Measurements from ENCODE around the gene ATP5PO.
"Not testable (repeated sequence)": the region's sequence is repeated elsewhere in the genome, so short reads cannot be mapped to it uniquely, and the experiment has no call there.

The ATP5PO gene

DNA sequence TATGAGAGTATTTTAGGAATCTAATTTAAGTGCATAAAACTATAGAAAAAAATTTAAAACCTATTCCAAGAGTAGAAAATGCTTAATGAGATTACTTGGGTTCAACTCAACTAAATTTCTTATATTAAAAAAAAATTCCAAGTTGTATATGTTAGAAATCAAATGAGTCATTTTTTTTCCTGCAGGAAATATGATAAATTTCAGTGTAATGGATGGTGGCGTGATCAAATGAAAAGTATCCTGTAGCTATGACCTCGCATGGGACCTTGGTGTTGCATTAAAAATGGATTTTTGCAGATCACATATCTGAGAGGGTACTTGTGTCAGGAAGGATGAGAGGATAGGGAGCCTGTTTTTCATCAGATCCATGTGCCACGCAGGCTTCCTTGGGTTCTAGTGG is 17.9 kb downstream of the ATP5PO start:
- no peak for DNase-seq

GRCh38 chr21:33897098-33897497 is 18.5 kb downstream of the ATP5PO start:
- no peak for DNase-seq

- no peak for DNase-seq
Measured at GRCh38 chr21:33896691-33897090, 18.9 kb downstream of the ATP5PO start.

GRCh38 chr21:33895356-33895755 is 20.2 kb downstream of the ATP5PO start:
- no peak for DNase-seq

DNA sequence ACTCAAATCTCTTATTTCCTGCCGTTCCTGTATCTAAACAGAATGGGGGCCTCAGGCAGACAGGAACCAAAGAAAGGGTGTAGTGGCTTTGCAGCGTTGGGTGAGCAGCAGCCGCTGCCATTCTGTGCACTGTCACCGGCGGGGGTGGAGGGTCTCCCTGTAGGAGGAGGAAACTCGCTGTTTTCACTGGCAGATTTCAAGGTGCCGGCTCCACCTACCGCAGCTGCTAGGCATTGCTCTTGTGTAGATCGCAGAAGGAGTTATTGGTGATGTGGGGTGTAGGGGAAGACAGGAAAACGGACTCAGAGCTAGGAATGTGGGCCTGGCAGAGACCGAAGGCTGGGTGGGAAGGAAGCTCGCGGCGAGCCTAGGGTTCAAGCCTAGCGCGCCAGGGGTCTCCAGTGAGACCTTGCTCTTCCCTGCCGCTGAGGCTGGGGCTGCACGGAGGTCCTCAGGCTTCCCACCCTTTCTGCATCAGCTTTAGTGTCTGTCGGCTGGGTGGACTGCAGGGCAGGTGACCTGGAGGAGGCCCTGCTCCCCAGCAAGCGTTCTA is 20.8 kb downstream of the ATP5PO start:
- DNase-seq, result peak; percentile 81

DNA sequence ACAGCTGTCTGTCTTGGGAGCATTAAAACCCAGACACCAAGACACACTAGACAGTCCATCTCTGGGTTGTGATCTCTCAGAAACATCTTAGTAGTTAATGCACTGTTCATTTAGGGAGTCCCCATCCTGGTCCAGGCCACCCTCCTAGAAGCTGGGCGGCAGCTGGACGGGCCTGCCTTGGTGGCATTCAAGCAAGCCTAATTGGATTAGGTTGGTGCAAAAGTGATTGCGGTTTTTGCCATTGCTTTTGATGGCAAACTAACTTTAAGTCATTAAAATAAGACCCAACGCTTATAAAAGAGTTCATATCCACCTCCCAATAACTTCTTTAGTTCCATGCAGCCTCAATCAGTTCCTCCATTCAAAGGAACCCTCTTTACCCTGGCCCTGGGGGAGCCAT is 21.7 kb downstream of the ATP5PO start:
- no peak for DNase-seq

GRCh38 chr21:33892853-33893252 is 22.8 kb downstream of the ATP5PO start:
- no peak for DNase-seq

DNA sequence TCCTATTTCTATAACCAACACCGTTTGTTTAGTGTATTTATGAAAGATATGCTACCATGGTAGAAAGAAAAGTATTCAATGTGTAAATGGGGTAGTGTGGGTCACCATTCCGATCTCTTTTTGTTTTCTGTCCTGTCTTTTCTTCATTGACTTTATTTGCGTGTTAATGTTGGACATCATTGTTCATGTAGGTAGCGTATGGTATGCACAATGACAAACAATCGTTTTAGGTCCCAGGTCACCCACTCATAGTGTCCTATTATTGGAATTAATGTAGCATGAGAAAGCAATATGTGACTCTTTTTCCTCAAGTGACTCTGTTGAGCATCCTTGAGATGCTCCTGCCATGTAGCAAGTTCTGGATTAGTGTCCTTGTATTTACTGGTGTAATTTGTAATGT is 25.4 kb downstream of the ATP5PO start:
- DNase-seq, result no peak

DNA sequence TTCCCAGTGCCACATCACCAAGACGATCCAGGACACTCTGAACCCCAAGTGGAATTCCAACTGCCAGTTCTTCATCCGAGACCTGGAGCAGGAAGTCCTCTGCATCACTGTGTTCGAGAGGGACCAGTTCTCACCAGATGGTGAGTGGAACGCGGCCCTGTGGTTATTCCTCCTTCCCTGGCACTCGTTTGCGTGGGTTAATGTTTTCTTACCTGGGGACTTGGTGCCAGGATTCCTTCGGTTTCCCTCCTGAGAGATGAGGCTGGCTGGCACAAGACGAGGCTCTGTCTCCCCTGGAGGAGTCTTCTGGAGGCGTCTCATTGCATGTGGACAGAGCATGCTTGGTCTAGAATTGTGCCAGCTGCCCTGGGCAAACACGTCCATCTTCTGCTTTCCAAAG is 29.3 kb downstream of the ATP5PO start:
- DNase-seq, result no peak

GRCh38 chr21:33885172-33885514 is 30.5 kb downstream of the ATP5PO start:
- DNase-seq, result no peak

DNA sequence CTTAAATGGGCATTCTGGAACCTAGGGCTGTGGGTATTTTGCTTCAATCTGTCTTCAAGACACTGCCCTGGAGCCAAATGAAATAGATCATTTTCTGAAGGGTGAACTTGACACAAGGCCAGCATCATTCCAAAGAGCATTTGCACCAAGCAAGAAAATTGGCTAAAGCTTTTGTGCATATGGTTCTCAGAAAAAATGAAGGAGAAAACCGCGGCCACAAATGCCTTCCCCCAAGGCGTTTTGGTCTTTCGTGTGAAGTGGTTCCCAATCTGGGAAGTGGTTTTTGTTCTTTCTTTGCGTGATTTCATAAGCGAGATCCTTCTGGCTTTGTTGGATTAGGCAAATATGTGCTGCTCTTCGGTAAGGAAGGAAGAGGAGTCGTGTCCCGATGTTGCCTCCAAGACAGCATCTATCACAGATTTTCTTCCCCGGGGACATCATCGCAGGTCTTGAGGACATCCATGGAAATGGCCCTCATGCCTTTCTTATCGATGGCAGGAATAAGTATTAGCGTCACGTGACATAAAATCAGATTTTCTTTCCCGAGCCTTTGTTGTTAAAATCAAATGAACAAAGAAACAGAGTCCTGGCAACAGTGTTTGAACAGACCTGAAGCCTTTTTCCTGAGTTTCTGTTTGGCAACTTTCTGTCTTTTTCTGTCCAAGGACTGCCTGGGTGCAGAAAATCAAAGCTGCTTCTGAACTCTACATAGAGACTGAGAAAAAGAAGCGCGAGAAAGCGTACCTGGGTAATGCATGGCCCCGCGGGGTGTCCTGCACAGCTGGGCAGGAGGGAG is 31.0 kb downstream of the ATP5PO start:
- DNase-seq, result no peak

DNA sequence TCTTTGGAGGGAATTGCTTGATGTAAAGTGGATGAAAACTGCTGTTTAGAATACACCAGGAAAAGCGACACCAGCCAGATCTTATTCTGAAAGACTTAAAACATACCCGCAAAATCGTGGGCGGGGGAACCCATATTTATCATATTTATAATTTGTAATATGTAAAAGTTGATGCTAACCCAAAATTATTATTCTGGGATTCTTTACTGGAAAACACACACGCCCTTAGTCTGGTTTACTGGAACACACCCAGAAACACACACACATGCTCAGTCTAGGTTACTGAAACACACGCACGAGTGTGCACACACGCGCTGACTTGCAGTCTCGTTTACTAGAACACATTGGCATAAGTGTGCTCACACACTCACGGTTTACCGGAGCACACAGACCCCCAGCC is 32.5 kb downstream of the ATP5PO start:
- no peak for DNase-seq

DNA sequence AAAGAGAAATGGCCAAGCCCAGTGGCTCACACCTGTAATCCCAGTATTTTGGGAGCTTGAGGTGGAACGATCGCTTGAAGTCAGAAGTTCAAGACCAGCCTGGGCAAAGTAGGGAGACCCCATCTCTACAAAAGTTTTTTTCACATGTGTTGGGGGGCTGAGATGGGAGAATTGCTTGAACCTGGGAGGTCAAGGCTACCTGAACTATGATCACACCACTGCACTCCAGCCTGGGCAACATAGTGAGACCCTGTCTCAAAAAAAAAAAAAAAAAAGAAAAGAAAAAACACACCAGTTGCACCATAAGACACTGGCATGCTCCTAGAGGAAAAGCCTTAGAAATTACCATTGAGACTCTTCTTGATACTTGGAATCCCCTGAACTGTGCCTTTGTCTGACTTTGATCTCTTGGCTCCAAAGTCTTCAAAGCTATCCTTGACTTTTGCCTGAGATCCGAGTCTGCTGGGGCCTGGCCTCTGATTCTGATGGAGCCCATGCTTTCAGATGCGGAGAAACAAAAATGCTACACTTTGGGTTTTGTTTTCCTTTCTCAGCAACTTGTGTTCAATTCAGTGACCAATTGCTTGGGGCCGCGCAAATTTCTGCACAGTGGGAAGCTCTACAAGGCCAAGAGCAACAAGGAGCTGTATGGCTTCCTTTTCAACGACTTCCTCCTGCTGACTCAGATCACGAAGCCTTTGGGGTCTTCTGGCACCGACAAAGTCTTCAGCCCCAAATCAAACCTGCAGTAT is 33.7 kb downstream of the ATP5PO start:
- no peak for DNase-seq

DNA sequence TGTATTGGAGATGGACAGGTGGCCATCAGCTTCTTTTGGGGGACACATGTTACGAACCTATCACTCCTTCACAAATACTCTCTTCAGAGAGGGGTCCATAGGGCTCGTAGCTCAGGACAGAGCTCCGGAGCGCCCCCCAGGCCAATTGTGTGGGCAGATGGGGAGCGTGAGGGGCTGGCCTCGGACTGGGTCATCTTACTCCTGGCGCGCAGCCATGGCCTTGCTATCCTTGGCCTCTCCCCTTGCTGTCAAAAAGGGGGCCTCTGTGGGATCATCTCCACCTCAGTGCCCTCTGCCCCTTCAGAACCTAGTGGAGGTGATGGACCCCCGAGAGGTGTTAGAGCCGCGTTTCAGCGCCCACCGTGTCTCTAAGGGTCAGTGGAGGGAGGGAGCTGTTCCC is 35.0 kb downstream of the ATP5PO start:
- no peak for DNase-seq

DNA sequence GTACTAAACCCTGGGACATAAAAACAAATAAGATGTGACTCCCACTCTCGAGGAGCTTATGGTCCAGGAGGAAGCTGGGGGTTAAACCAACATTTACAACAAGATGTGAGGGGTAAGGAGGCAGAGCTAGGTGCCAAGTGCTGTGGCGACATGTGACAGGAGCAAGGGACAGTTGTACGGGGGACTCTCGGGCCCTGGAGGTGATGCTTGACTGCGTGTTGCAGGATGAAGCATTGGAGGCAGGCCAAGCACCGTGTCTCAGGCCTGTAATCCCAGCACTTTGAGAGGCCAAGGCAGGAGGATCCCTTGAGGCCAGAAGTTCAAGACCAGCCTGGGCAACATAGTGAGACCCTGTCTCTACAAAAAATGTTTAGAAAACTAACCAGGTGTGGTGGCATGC is 36.8 kb downstream of the ATP5PO start:
- DNase-seq, result no peak

DNA sequence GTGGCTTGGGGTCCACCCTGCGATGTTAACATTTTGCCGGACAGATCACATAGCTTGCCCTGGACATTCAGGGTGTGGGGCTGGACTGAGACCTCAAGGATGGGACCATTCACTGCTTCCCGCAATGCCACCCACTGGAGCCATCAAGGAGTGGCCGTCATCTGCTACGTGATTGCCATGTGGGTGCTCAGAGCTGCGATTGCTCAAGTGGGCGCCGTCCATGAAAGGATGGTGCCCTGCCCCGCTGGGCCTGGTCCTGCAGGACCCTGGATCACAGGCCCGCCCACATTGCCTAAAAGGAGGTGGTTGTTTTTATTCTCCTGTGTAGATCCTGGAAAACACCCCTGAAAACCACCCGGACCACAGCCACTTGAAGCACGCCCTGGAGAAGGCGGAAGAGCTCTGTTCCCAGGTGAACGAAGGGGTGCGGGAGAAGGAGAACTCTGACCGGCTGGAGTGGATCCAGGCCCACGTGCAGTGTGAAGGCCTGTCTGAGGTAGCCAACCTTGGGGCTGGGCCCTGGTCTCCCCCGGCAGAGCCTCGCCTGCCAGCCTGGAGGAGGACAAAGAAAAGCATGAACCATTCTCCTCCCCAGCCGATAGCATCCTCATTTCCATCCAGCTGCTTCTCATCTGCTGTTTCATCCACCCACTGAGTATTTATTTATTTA is 40.4 kb downstream of the ATP5PO start:
- no peak for DNase-seq

- no peak for DNase-seq
Measured at GRCh38 chr21:33874161-33874560, 41.4 kb downstream of the ATP5PO start.

DNA sequence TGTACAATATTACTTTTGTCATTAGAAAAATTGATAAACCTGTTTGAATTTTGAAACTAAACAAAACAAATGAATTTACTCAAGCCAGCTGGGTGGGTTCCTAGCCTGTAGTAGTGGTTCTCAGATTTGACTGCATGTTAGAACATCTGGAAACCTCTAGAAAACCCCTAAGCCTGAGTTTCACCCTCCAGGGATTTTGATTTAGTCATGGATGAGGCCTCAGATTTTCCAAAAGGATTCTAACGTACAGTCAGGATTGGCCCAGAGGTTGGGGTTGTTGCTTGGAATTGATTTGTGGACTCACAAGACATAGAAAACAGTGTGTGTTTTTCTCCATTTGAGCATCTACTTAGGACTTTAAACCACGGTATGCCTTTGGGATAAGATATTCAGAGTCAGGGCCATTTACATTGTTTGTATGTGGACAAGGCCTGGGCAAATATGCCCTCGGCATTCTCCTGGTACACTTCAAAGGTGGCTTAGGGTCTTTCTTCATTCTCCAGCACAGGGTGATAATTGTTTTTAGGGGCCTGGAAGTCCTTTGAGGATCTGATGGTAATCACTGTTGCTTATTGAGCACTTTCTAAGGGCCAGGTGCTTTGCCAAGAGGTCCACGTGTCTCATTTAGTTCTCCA is 42.6 kb downstream of the ATP5PO start:
- no peak for DNase-seq

GRCh38 chr21:33871171-33871570 is 44.4 kb downstream of the ATP5PO start:
- no peak for DNase-seq

DNA sequence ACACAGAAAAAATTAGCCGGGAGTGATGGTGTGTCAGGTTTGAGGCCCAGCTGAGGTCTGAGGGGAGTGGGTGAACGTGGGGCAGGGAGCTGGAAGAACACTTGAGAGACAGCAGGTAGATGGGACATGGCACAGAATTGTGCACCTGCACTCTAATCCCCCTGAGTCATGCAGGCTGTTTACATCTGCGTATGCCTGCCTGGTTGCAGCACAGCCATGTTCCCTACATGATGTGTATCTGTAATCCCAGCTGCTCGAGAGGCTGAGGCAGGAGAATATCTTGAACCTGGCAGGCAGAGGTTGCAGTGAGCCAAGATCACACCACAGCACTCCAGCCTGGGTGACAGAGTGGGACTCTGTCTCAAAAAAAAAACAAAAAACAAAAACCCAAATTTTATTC is 44.8 kb downstream of the ATP5PO start:
- no peak for DNase-seq

GRCh38 chr21:33869873-33870272 is 45.7 kb downstream of the ATP5PO start:
- DNase-seq, result no peak

GRCh38 chr21:33867868-33868267 is 47.7 kb downstream of the ATP5PO start:
- DNase-seq, result not testable (repeated sequence)

GRCh38 chr21:33866826-33867225 is 48.8 kb downstream of the ATP5PO start:
- no peak for DNase-seq
